K562 treated with DMSO at 1 percent for 48 hours (cell line): Measurements from ENCODE around the gene VGLL2. TPM values are rescaled to one million over a fixed set of nuclear protein-coding genes. Genes with fewer than 3 reads are reported as not detected.

ENCODE experiments used
- total RNA-seq: library from RNA; unstranded; fragments of 300-600 nt; gene quantifications from 2 replicates; pipeline ENCODE4 v1.2.3, GENCODE V29; 2022; ENCODE audit warnings: low replicate concordance; ENCODE audit errors: extremely low read depth

VGLL2 gene
- not detected in 2 replicates for total RNA-seq

DNA sequence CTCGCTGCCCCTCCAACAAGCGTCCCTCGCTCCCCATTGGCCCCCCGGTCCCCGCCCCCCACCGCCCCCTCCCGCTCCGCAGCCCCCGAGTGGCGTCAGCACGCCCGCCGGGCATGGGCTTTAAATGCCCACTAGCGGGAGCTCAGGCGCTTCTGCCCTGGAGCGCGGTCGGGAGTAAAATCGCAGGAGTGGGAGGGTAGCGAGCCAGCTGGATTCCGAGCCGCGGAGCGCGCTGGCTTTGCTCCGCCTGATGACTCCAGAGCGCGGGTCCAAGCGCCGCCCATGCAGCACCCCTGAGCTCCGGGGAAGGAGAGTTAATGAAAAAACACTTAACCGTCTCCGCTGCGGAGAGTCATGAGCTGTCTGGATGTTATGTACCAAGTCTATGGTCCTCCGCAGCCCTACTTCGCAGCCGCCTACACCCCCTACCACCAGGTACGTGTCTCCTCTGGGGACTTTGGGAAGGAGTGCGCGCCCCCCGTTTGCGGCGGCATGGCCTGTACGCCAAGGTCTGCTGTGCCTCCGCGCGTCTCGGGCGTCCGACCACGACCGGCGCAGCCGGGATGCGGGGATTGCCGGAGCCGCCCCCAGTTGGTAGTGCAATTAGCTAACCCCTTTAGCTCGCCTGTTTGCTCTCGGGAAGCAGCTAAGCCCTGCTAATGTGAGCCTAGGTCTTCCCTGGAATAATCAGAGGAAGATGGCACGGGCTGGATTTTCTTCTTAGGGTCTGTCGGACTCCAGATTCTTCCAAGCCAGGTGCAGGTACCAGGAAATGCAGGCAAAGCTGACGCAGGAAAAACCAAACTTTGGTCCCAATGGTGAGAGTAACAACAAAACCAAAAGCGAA is at the start of gene VGLL2:
Gene VGLL2 (plus strand): TSS at position 149 of the 847 bp plus-strand sequence. CDS start 206 bp downstream, at position 355.

Other genes with a start within 250 kb of the VGLL2 start
- gene ROS1, start 160.4 kb downstream of the VGLL2 start, total RNA-seq, result not detected in 2 replicates
- not detected in 2 replicates for gene DCBLD1, start 217.1 kb downstream of the VGLL2 start, total RNA-seq